HG03439 (cell line): Measurements from ENCODE around the gene TOMT.

Experiments
- ATAC-seq: cut with Tn5 transposase; IDR thresholded peaks from one replicate; pipeline ENCODE4 v1.9.1; 2021; ENCODE audit warnings: mild to moderate bottlenecking, moderate library complexity; ENCODE audit not compliant: unreplicated experiment

The TOMT gene

DNA sequence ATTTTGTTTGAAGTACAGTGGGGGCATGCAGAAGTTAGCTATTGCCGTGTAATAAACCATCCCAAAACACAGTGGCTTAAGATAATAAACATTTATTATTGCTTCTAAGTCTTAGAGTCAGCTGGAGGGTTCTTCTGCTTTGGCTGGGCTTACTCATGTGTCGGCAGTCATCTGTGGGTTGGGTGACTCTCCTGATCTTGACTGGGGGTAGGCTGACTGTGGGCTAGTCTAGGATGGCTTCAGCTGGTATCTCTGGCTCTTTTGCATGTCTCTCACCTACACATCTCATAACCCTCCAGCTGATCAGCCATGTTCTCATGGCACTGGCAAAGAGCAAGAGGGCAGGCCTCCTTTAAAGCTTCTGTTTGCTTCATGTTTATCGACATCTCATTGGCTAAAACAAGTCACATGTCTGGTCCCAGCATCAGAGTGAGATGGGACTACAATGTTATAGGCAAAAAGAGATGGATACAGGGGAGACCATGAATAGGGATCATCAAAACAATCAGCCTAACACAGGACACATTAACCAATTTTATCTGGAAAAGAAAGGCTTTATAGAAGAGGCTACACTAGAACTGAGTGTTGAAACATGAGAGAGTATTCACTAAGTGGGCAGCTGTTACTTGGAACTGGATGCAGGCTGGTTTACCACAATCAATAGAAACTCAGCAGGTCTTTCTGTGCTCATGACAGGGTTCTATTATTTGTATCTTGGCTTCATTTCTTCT is 19.9 kb upstream of the TOMT start:
- no peak for ATAC-seq

DNA sequence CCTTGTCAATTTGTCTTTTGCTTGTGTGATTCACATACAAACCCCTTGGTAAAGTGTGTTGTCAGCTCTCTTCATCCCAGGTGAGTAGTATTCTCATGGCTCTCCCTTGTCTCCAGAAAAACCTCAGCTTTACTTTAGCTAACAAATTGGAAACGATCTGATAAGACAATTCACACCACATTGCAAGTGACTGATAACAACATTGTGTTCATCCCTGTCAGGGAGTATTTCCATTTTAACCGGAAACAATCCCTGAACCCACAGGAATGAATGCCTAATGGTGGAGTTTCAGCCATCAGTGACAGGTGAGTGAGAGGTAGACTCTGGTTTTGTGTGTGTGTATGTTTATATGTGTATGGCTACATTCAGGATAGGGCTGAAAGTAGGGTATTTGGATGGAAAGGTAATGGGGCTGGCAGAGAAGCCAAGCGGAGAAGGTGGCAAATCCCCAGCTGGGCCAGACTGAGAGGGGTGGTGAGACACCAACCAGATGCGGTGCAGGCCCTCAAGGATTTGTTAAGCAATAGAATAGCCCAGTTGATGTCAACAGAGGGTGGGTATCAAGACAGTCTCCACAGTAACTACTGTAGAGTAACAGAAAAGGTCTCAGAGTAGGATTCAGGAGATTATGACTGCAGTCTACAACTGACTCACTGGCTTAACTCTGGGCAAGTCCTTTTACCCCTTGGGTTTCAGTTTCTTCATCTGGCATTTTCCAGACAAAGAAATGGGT is 17.5 kb upstream of the TOMT start:
- no peak for ATAC-seq

DNA sequence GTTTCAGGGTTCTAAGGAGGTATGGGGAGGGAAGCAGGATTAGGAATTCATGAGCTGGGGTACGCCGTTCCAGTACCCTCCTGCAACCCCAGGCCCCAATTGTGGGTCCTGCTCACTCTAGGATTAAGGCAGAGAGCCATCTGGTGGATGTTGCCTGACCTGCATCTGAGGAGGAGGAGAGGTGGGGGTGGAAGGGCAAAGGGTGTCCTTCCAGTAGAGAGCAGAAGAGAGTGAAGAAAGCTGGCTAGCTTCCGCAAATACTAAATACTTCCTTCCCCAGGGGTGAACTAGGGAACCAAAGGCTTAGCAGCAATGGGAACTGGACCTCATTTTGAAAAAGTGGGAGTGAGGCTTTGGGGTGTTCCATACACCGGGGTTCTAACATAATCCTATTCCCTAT is 14.4 kb upstream of the TOMT start:
- no peak for ATAC-seq

DNA sequence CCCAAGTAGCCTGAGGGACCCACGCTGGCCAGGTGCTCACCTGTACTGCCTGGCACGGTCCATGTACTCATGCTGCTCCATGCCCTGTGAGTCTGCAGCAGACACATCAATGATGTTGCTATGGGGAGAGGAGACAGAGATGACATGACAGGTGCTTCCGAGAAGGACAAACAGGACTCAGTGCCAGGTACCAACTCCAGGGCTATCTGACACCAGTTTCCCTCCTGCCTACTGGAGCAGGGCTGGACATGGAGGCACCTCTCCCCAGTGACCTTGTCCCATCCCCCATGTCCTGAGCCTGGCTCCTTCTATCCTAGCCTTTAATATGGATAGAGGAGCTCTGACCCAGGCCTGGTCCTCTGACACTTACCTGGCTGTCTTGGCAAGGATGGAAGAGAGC is 7.0 kb upstream of the TOMT start:
- no peak for ATAC-seq

DNA sequence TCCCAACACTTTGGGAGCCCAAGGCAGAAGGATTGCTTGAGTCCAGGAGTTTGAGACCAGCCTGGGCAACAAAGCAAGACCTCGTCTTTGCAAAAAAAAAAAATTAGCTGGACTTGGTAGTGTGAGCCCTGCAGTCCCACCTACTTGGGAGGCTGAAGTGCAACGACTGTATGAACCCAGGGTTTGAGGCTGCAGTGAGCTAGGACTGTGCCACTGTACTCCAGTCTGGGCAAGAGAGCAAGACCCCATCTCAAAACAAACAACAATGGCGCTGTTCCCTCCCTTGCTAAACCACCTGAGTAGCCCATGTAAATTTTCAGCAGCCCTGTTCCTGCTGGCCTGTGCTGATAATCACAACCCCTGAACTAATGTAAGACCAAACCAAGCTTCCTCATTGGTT is 5.7 kb upstream of the TOMT start:
- no peak for ATAC-seq

DNA sequence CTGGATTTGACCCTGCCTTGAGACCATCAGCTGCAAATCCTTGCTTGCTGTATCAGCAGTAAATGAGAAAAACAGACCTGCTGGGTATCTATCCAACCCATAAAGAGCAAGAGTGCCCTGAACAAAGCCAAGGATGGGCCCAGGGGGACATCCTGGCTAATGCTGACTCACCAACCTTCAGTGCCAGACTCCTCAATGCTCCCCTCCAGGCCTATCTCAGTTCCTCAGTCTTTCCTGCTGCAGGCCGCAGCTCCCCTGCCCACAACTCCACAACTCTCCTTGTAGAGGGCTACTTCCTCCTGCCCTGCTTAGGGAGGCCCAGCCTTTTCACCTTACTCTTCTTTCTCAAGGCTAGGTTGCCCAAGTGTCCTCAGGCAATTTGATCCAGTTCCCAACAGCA is 5.3 kb upstream of the TOMT start:
- ATAC-seq = no peak

DNA sequence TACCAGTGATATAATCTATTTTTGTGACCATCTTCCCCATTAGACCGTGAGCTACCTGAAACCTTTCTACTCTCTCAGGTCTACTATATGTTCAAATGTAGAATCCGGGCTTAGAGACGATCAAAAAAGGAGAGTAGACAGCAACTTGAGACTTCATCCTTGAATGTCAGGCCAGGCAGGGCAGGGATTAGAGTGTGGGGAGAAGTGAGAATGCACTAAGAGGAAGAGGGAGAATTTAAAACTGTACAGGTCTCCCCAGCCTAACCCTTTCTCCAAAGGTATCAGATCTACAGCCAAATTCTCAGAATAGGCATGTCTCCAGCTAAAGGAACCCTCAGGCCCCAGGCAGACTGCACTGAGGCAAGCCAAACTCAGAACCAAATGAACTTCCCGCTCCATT is 3.6 kb upstream of the TOMT start:
- no peak for ATAC-seq

DNA sequence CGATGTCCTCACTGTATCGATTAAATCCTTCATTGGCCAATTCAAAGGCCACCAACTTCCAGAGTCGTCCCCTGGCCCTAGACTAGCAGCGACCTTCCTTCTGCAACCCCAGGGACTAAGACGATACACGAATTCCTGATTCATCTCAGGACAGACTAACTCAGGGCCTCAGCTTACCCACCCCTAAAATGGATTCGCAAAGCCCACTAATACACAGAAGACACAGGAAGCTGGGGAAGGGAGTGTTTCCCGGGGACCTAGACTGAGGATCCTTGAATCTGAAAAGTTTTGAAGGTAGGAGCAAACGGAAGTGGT is 3.1 kb upstream of the TOMT start:
- no peak for ATAC-seq

DNA sequence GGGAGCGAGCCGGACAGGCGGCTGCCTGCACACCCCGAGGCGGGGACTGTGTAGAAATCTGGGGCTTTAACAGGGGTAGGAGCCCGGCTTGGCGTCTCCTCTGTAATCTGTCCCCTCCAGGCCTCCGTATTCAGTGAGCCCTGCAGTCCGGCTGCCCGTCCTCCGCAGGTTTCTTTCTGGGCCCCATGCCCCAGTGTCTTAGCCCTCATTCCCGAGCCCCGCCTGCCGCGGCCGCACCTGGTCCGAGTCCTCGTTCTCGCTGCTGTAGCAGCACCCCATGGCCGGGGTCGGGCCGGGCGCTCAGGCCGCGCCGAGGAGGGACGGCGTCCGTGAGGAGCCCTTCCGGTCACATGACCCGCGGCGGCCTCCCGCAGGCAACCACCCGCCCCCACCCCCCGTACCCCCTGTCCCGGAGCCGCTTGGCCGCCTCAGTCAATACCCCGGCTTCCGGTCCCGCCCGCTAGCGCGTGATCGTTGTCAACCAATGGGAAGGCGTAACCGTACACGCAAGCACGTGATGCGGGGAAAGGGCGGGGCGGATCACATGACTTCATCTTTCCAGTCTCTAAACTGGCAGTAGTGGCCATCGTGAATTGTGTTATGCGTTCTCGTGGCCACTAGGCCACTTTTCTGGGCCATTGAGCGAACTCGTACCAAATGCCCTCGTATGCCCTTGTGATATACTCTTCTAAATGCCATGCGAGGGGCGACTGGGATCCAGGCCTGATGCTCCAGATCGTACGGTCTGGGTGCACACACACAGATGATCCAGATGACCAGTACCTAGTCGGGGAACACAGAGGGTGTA is 2.6 kb upstream of the TOMT start, which contains the start of gene LAMTOR1:
TSS of gene LAMTOR1 (minus strand) at position 352 of the 808 bp plus-strand sequence. CDS start at position 279, 73 bp downstream.
- peak; percentile 90 for ATAC-seq

DNA sequence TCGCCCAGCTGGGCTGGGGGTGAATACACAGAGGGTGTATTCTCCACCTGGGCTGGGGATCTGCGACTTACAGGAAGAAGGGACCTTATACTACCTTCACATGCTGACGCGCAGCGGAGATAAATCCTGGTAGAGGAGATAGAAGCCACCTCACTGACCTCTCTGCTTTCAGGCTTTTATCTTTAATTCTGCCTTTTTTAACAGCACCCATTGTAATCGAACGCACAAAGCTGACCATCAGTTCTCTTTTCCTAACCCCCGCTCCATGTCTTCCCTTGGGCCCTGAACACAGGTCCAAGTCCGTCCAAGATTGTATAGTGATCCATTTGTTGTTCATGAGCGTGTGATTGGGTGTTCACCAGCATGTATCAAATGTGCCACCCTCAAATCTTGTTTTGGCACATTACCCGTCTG is 2.0 kb upstream of the TOMT start:
- no peak for ATAC-seq

DNA sequence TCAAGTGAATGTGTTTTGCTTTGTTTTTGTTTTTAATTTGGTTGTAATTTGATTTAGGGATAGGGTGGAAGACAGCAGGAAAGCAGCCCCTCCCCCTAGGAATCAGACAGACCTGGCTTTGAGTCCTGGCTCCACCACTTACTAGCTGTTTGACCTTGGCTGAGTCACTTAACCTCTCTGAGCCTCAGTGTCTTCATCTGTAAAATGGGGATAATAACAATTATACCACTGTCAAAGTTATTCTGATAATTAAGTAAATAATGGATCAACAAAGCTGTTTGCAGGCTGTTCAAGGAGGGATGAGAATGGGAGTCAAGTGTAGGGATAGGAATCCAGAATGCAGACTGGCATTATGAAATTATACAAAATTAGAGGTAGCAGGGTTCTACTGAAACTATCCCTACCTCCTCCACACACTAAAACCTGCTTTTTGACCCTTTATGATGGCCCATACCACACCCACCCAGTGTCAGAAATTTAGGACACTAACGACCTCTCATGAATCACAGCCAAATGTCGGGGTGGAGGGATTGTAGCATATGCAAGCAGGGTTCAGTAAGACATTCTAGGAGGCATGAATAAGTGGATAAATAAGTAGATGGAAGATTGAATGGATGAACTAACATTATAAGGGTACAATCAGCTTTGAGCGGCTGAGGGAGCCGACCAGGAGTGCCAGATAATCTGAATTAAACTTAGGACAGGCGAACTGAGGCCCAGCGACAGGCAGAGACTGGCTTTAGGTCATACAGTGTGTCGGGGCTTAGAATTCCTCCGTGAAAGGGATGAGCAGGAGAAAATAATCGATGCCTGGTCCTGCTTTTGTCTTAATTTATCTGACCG is 5.8 kb downstream of the TOMT start:
- ATAC-seq = no peak

DNA sequence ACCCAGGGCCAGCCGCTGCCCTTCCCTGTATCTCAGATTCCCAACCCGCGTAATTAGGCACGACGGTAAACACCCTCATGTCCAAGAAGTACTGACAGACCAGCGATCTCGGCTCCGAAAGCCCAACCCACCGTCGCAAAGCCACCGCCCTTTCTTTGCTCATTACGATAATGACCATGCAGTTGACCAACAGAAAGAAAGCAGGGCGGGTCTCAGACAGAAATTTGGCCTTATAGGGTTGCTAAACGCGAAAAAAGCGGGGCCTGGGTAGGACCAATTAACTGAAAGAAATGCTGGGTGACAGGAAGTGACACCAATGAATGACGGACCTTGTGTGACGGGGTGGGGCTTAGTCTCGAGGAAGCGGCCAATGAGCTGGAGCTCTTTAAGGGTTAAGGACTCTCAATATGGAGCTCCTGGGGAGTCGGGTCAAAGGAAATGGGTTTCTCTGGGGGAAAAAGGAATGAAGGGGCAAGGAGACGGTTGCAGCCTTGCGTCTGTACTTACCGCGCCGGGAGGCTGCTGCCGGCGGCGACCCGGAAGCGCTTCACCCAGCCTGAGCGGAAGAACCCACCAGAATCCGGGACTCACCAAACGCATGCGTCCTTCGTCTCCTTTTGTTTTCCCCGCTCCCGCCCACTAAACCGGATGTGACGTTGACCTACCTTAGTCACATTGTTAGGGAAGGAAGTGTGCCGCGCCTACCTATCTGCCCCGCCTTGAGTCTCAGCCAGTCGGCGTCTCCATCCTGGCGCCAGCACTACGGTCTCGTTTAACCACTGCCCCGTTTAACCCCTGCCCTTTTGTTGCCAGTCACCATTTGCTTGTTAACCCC is 6.6 kb downstream of the TOMT start, which contains the start of gene ANAPC15:
TSS of gene ANAPC15 (minus strand) at position 553 of the 835 bp plus-strand sequence. CDS start 1,419 bp downstream, outside the sequence.
- peak; percentile 89 for ATAC-seq

DNA sequence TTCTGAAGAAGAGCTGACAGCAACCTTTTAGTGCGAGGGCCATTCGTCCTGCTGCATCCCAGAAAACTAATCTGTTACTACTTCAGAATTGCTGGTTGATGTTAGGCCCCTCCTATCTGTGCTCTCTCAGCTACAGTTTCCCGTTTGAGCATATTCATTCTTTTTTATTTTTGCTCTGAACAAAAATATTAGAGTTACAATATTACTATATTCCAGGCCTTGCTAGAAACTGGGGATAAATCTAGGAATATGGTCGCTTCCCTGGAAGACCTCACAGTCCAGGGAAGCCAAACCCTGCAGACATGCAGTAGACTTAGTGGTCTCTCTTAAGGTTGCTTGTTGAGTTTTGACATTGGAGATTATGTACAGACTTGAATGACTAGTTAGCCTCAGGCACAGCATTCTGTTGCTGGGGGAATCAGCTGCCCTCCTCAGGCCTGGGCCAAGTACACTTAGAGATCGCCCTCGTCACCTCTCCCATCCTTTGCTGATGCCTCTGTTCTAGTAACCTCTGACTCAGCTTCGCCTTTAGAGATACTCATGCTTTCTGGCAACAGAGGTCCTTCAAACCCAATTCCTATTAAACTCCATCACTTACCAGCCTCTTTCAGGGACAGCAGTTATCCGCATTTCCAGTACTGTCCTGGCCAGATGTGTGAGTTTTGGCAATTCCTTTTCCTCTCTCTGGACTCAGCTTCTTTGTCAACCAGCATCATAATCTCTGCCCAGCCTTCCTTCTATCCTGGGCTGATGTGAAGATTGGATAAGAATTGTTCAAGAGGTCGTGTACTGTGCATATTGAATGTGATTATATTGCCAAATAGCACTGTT is 7.5 kb downstream of the TOMT start:
- no peak for ATAC-seq

DNA sequence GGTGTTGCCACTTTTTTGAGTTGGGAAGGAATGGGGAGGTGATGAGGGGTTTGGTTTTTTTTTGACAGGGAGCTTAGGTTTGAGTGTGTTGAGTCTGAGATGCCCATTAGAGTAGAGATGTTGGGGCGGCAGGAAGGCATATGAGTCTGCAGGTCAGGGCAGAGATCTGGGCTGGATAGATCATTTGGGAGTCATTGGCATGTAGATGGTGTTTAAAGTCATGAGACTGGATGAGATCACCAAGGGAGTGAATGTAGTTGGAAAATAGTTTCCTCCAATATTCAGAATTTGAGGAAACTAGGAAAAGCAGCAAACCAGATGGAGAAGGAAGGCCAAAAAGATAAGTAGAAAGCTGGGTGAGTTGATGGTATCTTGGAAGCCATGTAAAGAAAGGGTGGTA is 8.8 kb downstream of the TOMT start:
- no peak for ATAC-seq

DNA sequence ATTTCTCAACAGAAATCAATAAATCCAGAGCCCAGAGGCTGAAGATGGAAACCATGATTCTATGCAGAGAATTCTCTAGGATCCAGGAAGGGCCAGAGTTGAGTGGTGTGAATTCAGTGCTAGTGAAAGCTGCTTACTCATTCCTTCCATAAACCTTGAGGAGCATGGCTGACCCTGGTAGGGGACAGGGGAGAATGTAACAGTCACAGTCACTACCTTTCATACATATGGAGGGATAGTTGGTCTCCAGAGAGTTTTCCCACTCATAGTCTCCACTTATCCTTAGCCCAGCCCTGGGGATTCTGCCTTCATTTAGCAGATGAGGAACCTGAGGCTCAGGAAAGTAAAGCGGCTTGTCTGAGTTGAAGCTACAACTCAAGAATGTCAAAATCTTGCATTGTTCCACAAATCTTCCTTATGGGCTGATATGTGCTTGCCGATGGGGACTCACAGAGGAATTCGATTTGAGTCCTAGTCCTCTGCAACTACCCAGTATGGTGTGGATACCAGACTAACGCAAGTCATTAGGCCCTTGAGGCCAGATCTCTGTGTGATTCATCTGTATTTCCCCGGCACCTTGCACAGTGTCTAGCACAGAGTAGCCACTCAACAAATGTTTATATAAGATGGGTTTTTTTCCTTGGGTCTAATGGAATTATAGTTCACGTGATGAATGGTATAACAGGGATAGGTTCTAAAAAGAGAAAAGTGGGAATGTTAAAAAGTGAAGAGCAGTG is 10.5 kb downstream of the TOMT start:
- no peak for ATAC-seq

DNA sequence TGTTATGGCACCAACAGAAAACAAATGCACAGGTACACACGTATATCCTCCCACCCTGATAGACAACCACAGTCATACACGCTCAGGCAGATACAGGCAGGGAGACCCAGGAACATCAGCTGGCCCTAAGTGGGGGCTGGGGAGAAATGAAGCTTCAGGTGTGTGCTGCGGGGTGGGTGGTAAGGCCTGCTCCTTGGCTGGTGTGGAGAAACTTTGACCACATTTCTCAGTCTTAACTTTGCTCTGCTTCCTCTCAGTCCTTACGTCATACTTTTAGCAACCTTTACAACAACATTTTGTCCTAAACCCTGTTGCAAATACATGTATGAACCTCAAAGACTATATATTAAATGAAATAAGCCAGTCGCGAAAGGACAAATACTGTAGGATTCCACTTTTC is 13.5 kb downstream of the TOMT start:
- ATAC-seq = no peak

DNA sequence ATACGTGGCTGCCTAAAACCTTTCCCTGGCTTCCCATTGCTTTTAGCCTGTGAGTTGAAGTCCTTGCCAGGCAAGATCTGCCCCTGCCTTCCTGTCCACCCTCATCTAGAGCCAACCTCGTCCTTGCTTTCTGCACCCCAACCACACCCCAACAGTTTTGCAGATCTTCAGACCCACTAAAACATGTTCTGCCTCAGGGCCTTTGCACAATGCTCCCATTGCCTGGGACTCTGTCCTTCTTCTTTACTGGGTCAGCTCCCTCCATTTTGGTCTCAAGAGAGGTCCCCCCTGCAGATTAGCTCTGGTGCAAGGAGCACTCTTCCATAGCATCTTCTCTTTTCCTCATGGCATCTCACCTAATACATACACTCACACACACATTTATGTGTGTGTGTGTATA is 15.2 kb downstream of the TOMT start:
- no peak for ATAC-seq

DNA sequence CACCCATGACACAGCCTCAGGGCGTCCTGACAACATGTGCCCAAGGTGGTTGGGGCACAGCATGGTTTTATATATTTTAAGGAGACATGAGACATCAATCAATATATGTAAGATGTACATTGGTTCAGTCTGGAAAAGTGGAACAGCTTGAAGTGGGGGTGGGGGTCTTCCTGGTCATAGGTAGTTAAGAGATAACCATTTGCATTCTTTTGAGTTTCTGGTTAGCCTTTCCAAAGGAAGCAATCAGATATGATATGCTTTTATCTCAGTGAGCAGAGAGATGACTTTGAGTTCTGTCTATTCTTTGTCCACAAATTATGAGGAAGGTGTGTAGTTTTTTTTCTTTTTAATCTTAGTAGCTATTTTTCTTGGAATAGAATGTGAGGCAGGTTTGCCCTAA is 16.9 kb downstream of the TOMT start:
- ATAC-seq = no peak
